Heart right ventricle (tissue), 16 donors: ENCODE results near the gene AKAP13. TPM values are rescaled to one million over a fixed set of nuclear protein-coding genes. Genes with fewer than 3 reads are reported as not detected.
A peak's percentile ranks its signal among the peaks of the same experiment; 100 is the strongest.

Source experiments
- ATAC-seq, 8 donors: fragments of 200-7000 bp; cut with Tn5 transposase; one replicate each; pipeline ENCODE4 v1.9.1; 2020; ENCODE audit warnings: mild to moderate bottlenecking in 8 of 8, moderate library complexity in 8 of 8, moderate number of reproducible peaks in 1 of 8
- DNase-seq, 2 donors: peaks; one replicate each; pipeline ENCODE4 v3.0.0-alpha.2; 2020
- H3K27ac ChIP-seq, 10 donors: fragments of 200-600 bp; sonication (generic) in 2 of 10; one replicate each; pipeline versions ENCODE4 v1.5.0 to v1.8.0; 2020 to 2022; ENCODE audit warnings: mild to moderate bottlenecking in 3 of 10
- H3K27me3 ChIP-seq, 7 donors: fragments of 200-600 bp; one replicate each; pipeline ENCODE4 v1.8.0; 2021 to 2022; ENCODE audit warnings: mild to moderate bottlenecking in 2 of 7
- H3K36me3 ChIP-seq, 9 donors: fragments of 200-600 bp; sonication (generic) in 1 of 9; one replicate each; pipeline versions ENCODE4 v1.5.0 to v1.8.0; 2020 to 2022; ENCODE audit warnings: mild to moderate bottlenecking in 2 of 9
- H3K4me1 ChIP-seq, 9 donors: fragments of 200-600 bp; sonication (generic) in 1 of 9; one replicate each; pipeline versions ENCODE4 v1.5.0 to v1.8.0; 2020 to 2022; ENCODE audit warnings: mild to moderate bottlenecking in 4 of 9
- H3K4me3 ChIP-seq, 10 donors: fragments of 200-600 bp; sonication (generic) in 2 of 10; one replicate each; pipeline versions ENCODE4 v1.5.0 to v1.8.0; 2020 to 2022; ENCODE audit warnings: mild to moderate bottlenecking in 7 of 10, moderate library complexity in 2 of 10
- H3K9me3 ChIP-seq, 11 donors: fragments of 200-600 bp in 10 of 11; sonication (generic) in 2 of 11; one replicate each; pipeline versions ENCODE4 v1.5.0 to v1.8.0; 2013 to 2022; ENCODE audit warnings: mild to moderate bottlenecking in 2 of 11, control low read depth in 1 of 11, moderate library complexity in 1 of 11
- CTCF ChIP-seq, 9 donors: fragments of 200-600 bp; sonication (generic) in 2 of 9; IDR thresholded peaks; one replicate each; pipeline versions ENCODE4 v1.5.0 to v1.8.0; 2021 to 2022; ENCODE audit warnings: antibody characterized with exemption in 9 of 9, mild to moderate bottlenecking in 5 of 9, moderate library complexity in 1 of 9
- WGBS, 2 donors: extraction: QIAGEN DNeasy Blood & Tissue Kit; methylation state at CpG; one replicate each; pipeline ENCODE4 v1.1.7; 2013; ENCODE audit warnings: inconsistent platforms in 1 of 2; 5-methylcytosine and 5-hydroxymethylcytosine counted together
- intact Hi-C, 10 donors: fragments of 100-400 bp; cut with DNase I; formaldehyde crosslinking; loops; one replicate each; pipeline versions ENCODE4 v1.11.1 to v1.14.2; 2022
- polyA plus RNA-seq, 2 donors: library from polyadenylated mRNA; stranded (reverse); fragments of 200-250 nt; gene quantifications; one replicate each; pipeline ENCODE4 v1.2.3, GENCODE V29; 2013
- total RNA-seq, 10 donors: library from RNA; stranded (reverse); fragmentation: NEBNext Ultra II Directional in 3 of 10; extraction: Animal tissue kit (Norgen Biotek cat#: 25700) in 3 of 10; gene quantifications; one replicate each; pipeline versions ENCODE4 v1.2.1 to v1.2.4, GENCODE V29; 2021 to 2023
- donor health status: Arrhythmogenic right ventricular cardiomyopathy.
- donor health status: ischemic (EF 13 %, LVEDD 7.1; RV severe dilation, severe dysfunction).
- donor health status: healthy with polysubstance abuse.
- donor health status: DM: no; HTN: yes; CAD: no.
- donor health status: DM: no; HTN: no; CAD: no.
- donor health status: ischemic (EF 25% LVEDD 6.9; RV normal size, moderate dysfunction).
- donor health status: ischemic (EF 25% LVEDD 5.7; RV mildly dilated, moderate dysfunction).
- donor health status: healthy.
- donor health status: DM: yes; HTN: yes; CAD: no.
- donor health status: Ischemic cardiomyopathy.
- donor health status: ischemic (EF 35%, LVEDD 5.7; RV mildly dilated, moderate dysfunction).
- donor health status: nonischemic (EF 11% LVEDD 7.7; RV severe dilation, severe dysfunction).
- donor health status: DM: yes; HTN: yes; CAD: no.
- donor health status: PGD.
- donor health status: ischemic (EF 29% LVEDD 5.4; RV normal size, mild dysfunction).
- donor health status: nonischemic (EF 23%, LVEDD 6.1; RV moderate dilation, normal function).

Gene AKAP13
- total and polyA plus RNA-seq, 12 donors, result 89.3 to 645 (median 480) TPM

DNA sequence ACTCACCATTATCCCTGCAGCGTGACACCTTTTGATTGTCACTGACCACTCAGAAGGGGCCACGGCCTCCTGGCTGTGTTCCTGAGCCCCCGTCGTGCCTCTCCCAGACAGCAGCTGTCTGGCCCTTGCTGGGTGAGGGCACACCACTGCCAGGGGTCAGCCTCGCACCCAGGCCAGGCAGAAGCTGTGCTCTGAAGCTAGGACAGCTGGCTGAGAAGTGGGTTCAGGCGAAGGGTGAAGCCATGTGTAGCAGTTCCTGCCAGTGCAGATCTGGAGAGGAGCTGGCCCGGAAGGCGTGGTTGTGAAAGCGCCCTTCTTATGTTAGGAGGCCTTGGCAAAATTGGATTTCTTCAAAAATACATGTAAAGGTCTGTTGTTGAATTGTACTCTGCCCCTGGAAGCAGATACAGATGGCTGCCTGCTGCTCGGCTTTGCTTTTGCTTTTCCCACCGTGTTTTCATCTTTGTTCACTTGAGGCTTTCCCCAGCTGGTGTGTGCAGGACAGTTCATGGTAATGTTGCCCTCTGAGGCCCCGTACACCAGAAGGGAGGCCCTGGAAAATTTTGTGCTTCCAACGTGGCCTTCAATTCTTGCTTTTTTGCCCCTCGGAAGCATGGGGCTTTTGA is 365.2 kb downstream of the AKAP13 start:
- Histone ChIP-seq H3K4me3 (no peak overlapping the region), H3K9me3 (no peaks in the 10 kb centered on the region), H3K36me3 (peaks cover 0 to 90% (median 62%) of the 10 kb centered on the region in 9 donors), H3K27me3 (no peaks in the 10 kb centered on the region), H3K4me1 (peaks cover 25 to 74% (median 47%) of the 10 kb centered on the region in 9 donors), H3K27ac (peak overlapping the region in 1 of 10 donors; percentile 31)
- intact Hi-C loops, result loop anchor here in 2 of 10 donors (5.0 kb wide), 2 partner anchors 37 to 138 kb away; no protein-coding TSS in a partner anchor
- no peak for ATAC-seq
- TF ChIP-seq CTCF (IDR thresholded peaks at IDR 0.05), result no peak
- WGBS, 2 donors, result 70 to 76% methylated on average over 14 of the region's 14 CpGs
- no peak for DNase-seq

- no peaks in the 10 kb centered on the region for H3K27me3 ChIP-seq
- 83 to 86% methylated on average over 12 of the region's 12 CpGs for WGBS, 2 donors
- TF ChIP-seq CTCF (IDR thresholded peaks at IDR 0.05), result no peak
- H3K9me3 ChIP-seq, result no peaks in the 10 kb centered on the region
- DNase-seq (no peak), ATAC-seq (no peak)
- no peak overlapping the region for H3K4me3 ChIP-seq
- H3K27ac ChIP-seq, result no peak overlapping the region
- H3K36me3 ChIP-seq, result peaks cover 0 to 80% (median 52%) of the 10 kb centered on the region in 9 donors
- H3K4me1 ChIP-seq, result peaks cover 27 to 75% (median 50%) of the 10 kb centered on the region in 9 donors
- intact Hi-C loops, result loop anchor here in 3 of 10 donors (1.0 to 5.0 kb wide), 3 partner anchors 11 to 139 kb away; no protein-coding TSS in a partner anchor
These were observed 366.2 kb downstream of the AKAP13 start for GRCh38 chr15:85746641-85747040.

DNA sequence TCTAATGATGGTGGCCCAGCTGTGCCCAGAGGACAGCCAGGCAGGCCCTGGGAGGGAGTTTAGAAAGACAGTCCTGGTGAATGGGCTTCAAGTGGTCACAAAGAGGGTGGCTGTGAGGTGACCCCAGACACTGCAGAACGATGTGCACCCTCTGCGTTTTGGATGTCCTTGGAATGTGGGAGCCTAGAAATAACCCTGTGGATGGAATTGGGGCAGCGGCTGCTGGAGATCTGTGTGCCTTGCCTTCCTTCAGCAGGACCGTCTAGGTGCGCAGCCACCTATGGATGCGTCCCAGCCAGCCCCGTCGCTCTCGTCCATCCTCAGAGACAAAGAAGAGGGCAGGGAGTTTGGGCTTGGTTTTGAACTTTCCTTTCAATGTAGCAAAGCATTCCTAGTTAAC is 367.8 kb downstream of the AKAP13 start:
- DNase-seq (no peak), ATAC-seq (no peak)
- Histone ChIP-seq H3K27ac (peak overlapping the region in 3 of 10 donors; percentile 71 to 85 (median 75)), H3K9me3 (no peaks in the 10 kb centered on the region), H3K27me3 (no peaks in the 10 kb centered on the region), H3K36me3 (peaks cover 0 to 65% (median 43%) of the 10 kb centered on the region in 9 donors), H3K4me3 (no peak overlapping the region), H3K4me1 (peaks cover 19 to 72% (median 52%) of the 10 kb centered on the region in 9 donors)
- no peak for TF ChIP-seq CTCF (IDR thresholded peaks at IDR 0.05)
- 89 to 91% methylated on average over 9 of the region's 9 CpGs for WGBS, 2 donors
- intact Hi-C loops, result loop anchor here in 2 of 10 donors (5.0 kb wide), 2 partner anchors 34 to 141 kb away; no protein-coding TSS in a partner anchor

- H3K36me3 ChIP-seq, result peaks cover 0 to 60% (median 41%) of the 10 kb centered on the region in 9 donors
- no peaks in the 10 kb centered on the region for H3K9me3 ChIP-seq
- TF ChIP-seq CTCF (IDR thresholded peaks at IDR 0.05), result no peak
- ATAC-seq, result peak in 1 of 8 donors; percentile 2
- DNase-seq, result no peak
- no peak overlapping the region for H3K4me3 ChIP-seq
- H3K27ac ChIP-seq, result peak overlapping the region in 5 of 10 donors; percentile 71 to 86 (median 75)
- H3K27me3 ChIP-seq, result no peaks in the 10 kb centered on the region
- intact Hi-C loops, result loop anchor here in 2 of 10 donors (5.0 kb wide), 2 partner anchors 34 to 141 kb away; no protein-coding TSS in a partner anchor
- H3K4me1 ChIP-seq, result peaks cover 19 to 72% (median 52%) of the 10 kb centered on the region in 9 donors
- 72 to 78% methylated on average over 11 of the region's 11 CpGs for WGBS, 2 donors
These were observed 368.3 kb downstream of the AKAP13 start for GRCh38 chr15:85748729-85749128.
